HG02885 (cell line): ENCODE measurements around the gene WDSUB1.

Experiments
- ATAC-seq: cut with Tn5 transposase; IDR thresholded peaks from one replicate; pipeline ENCODE4 v1.9.1; 2021; ENCODE audit warnings: mild to moderate bottlenecking; ENCODE audit not compliant: unreplicated experiment, poor library complexity

Gene WDSUB1

DNA sequence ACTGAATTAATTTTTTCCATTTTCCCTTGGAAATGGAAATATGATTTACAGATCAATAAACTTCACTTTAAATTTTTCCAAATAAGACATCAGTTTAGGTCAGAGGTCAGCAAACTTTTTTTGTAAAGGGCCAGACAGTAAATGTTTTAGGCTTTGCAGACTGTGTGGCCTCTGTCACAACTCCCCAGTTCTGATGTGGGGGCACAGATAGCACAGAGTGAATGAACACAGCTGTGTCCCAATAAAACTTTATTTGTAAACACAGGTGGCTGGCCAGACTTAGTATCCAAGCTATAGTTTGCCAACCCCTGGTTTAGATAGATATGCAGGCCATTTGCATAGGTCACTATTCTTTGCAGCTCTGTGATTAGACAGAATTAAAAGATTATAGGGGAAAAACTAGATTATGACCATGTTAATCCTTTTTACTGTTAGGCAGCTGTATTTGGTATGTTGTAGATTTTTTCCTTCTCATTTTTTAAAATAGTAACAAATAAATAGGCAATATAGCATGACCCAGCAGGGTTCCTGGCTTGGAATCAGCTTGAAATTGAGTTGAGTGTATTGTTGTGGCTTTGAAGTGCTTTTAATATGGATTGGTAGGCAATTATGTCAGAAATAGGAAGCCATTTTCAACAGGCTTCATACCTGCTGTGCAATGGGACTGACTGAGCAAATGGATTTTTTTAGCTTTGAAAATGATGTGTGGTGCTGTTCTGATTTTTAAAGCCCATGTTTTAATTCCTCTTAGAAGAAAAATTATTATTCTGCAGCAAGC is 59.7 kb downstream of the WDSUB1 start:
- no peak for ATAC-seq

DNA sequence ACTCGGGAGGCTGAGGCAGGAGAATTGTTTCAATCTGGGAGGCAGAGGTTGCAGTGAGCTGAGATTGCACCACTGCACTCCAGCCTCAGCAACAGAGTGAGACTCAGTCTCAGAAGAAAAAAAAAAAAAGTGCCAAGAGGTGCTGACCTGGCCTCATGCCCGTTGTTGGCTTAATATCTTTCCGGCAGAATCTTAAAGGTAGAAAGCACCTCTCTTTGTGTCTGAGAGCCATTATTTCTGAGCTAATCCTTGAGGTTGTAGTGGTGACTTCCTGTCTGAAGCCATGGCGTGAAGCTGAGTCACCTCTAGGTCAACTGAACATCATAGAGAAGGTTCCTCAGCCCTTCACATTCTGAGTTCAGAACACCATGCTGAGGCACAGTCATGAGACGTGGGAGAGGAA is 60.4 kb downstream of the WDSUB1 start:
- ATAC-seq, result no peak

DNA sequence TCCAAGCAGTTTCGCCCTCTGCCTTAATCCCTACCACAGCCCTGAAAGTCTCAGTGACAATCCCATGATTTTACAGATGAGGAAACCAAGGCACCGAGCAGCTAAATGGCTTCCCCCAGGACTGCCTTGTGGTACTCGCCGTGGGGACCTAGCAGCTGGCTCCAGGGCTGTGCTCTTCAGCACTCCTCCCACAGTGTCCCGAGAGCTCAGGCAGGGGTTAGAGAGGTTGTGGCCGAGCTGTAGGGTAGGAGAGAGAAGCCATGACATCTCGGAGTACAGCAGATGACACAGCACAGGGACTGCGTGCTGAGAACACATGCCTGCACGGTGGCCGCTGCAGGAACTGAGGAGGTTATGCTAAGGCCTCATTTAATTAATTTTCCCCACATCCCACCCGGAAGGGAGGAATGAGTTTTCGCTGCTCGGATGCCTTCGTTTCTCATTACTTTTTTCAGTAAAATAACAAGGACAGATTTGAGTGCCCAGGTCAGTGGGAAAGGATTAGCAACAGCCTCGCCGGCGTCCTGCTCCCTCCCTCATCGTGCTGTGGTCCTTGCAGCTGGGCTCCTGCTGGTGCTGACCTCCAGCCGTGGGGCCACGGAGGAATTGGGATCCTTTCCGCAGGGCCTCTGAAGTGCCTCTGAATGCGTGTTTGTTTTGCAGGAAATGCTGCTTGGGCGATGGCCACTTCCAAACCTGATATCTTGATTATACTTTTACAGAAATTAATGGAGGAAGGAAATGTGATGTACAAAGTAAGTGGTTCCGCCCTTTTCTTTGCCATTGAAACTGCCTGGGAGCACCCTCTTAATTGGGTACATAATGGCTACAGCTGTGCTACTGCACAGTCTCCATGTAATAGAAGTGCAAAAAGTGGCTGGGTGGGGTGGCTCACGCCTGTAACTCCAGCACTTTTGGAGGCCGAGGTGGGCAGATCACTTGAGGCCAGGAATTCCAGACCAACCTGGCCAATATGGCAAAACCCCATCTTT is 61.2 kb downstream of the WDSUB1 start:
- no peak for ATAC-seq

DNA sequence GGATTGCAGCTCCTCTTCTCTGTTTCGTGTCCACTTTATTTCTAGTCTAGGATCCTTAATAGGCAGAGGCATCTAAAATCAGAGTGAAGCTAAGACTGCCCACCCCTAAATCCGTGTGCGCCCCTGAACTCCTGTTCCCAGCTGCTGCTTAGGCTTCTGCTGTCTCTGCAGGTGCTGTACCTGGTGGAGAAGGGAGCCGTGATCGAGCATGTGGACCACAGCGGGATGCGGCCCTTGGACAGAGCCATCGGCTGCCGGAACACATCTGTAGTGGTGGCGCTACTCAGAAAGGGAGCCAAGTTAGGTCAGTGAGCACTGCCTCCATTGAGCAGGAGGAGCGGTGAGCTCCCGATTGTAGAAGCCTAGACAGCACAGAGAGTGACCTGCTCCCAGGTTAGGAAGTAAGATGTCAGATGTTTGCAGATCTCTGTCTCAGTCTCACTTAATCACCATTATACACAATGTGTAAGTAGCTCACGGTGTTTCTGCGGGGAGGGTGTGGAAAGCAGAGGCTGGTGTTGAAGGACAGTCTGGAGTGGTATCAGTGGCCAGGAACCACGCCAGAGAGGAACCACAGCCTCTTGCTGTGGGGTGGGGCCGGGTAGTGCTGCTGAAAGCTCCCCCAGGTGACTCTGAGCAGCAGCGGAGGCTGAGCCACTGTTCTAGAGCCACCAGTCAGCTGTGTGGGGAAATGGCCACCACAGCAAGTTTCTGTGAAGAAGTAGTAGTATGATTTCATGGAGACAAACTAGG is 62.3 kb downstream of the WDSUB1 start:
- ATAC-seq, result no peak

DNA sequence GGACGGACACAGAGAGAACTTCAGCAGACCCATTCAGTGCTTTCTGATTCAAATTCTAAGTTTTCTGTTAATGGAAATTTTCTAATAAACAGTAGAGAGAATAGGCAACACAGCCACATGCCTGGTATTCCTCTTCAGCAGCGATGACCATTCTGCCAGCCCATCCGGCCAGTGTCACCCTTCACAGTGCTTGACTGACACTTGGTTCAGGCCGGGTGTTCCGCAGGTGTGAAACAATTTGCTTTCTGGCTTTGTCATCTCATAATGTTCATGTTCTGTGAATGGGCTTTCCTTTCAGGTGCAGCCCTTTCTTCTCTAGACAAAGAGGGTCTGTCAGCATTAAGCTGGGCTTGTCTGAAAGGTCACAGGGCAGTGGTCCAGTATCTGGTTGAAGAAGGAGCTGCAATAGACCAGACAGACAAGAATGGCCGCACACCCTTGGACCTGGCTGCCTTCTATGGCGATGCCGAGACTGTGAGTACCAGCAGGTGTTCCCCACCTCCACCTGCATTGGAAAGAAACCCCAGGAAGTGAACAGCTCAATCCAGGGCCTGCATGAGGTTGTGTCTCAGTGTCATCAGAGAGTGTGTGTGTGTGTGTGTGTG is 67.0 kb downstream of the WDSUB1 start:
- no peak for ATAC-seq

DNA sequence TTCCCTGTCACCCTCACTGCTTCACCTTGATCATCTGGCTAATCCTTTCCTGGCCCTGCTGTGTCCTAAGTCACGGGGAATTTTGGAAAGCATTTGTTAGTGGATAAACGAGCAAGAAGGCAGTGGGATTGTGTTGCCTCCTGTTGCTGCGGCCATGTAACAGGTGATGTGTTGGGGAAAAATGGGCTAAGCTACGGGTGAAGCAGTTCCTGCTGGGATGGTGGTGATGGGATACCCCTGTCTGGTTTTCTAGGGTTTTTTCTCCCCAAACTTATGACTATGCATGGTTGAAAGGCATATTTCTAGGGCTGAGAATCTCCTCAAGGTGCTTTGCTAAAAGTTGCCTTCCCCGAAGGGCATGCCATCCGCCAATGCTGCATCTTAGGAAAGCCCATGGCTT is 68.1 kb downstream of the WDSUB1 start:
- no peak for ATAC-seq

DNA sequence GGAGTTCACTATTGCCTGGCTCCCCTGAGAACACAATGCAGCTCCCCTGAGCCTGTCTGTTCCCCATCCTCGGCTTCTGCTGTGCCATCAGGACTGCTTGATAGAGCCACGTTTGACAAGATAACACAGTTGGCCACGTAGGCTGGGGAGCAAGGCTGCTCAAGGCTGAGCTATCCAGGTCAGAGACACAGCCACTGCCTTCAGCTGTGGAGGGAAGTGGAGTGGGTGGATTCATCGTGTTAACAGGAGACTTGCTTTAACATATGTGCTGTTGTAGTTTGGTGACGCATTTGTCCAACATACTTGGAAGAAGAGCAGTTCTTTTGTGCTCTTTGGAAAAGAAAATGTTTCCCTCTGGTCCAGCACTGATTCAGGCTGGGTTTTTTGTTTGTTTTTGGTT is 68.8 kb downstream of the WDSUB1 start:
- no peak for ATAC-seq

DNA sequence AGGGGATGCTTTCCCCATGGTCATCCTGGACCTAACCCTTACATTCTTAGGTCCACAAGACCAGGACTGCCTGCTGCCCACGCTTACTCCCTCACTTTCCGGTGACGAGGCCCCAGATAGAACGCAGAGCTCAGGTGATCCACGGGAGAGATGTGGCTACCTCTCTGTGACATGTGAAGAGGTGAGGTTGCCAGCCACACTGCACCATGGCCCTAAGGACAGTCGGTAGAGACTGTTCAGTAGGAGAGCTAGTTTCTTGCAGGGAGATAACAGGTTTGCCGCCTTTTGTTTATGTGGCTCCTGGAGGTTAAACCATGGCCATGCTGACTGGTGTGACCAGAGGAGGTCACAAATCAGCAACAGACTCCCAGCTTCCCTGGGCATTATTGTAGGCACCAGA is 71.4 kb downstream of the WDSUB1 start:
- ATAC-seq, result no peak

DNA sequence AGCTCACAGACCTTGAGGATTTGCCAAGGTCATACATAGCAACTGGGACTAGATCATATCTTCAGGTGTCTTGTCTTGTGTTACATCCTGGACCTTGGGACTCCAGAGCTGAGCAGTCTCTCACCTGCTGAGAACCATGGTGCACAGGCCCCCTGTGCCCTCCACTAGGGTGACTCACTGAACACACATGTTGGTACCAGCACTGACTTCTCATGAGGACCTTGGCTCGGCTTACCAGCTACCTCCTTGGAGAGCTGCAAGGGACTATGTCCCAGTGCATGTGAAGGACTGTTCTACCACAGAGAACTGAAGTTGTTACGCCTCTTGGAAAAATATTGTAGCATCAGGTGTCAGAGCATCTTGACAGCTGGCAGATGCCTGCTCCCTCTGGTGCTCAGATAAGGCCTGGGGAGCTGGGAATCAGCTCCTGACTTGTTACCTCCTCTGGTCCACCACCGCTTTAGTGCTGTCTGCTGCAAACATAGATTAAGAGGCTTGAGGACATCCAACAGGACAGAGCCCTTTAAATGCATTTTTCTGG is 72.1 kb downstream of the WDSUB1 start:
- ATAC-seq, result no peak

DNA sequence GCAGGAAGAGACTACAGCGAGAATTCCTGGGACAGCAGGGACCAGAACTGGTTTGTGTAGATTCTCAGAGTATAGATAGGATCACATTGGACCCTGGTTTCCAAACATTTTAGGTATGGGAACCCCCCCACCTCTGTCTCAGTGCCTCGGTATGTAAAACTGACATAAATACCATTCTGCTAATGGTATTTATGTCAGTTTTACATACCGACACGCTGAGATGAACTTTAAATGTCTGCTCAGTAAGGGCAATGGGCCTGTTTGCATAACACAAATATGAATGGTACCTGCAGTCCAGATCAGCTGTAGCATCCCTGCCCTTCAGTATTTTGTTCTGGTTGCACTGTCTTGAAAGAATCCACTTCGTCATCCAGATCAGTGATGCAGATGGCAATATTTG is 73.2 kb downstream of the WDSUB1 start:
- ATAC-seq, result no peak

DNA sequence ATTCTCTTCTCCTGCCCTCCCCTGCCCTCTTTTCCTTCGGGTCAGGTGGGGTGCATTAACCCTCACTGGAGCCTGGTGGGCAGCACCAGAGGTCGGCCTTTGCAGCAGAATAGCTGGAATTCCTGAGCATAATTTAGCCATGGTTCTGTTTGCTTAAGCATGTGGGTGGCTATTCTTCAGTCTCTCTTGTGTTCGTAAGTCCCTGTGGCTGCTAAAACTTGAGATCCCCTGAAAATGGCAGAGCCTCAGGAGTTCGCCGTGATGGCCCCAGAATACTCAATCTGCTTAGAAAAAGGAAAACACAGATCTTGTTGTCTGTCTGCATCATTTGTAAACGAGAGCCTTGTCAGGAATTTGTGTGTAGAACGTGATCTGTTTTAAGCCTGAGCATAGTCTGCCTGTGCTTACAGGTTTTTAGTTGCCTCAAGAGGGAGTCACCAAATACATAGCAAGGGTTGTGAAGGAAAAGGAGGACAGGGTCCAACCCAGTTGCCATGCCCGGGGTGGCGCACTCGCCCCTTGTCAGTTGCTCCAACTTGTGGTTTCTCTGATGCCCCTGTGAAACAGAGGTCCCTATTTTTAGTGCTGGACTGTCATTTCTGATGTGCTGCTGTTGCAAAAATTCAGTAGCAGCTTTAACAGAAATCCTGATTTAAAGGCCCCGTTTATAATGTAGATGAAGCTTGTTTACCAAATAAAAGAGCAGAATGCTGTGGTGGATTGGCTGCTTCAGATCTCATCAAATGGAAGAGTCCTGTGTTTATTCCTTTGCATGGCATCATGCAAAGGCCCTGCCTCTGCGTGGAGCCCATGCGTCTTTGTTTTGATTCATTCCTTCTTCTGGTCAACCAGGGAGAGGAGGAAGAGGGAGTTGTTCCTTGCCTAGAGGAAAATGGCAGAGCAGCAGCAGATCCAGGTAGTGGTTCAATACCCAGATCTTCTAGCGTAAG is 74.8 kb downstream of the WDSUB1 start:
- no peak for ATAC-seq

DNA sequence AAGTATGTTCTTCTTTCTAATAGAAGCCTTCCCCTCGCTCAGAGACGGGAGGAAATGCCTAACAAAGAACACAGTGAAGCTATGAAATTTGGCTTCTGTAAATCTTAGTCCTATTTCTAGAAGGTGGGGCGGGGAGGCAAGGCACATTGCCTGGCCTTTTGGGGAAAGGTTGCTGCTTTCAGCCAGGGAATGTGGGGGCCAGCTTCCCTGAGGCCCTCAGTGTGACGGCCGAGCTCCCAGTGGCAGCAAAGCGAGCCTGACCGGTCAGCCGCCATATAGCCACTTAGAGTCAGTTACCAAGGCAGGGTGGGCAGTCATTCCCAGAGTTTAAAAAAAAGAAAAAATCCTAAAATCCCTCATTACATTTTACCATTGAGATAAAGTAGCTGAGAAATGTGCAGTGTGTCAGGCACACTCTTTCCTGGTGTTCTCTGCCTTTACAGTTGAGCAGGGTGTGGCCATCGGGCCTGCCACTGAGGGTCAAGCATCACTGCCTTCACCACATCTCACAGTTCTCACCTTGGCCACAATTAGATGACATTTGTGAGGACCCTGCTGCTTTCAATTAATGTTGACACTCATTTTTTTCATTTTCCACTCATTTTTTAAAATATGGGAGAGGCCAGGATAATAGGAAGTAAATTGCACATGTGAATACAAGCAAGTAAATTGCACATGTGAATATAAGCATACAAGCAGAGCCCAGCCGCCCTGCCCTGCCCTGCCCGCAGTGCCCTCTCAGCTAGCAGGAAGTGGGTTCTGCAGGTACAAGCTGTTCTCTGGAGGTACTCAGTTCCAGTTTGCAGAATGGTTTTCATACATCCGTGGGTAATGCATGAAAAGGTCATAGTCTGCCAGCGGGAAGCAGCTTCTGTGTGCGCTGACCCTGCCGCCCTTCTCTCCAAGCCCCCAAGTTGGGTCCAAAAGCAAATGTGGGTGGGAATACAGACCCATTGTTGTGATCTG is 76.9 kb downstream of the WDSUB1 start:
- peak; percentile 62 for ATAC-seq

DNA sequence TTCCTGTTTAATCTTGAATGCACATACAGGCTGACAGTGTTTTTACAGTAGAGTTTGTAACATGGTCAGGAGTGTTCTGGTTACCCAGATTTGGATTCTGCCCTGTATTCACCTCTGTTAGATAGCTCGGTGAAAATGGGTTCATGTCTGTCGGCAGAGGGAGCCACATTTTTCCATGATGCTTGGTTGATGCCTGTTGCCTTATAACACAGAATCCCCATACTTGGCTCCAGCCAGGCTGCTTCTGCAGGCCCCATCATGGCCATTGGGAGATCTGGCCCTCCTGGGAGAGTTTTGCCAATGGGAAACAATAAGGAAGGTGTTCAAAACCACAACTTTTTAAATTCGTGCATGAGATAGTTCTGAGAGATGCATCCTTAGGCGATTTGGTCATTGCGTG is 78.1 kb downstream of the WDSUB1 start:
- no peak for ATAC-seq

DNA sequence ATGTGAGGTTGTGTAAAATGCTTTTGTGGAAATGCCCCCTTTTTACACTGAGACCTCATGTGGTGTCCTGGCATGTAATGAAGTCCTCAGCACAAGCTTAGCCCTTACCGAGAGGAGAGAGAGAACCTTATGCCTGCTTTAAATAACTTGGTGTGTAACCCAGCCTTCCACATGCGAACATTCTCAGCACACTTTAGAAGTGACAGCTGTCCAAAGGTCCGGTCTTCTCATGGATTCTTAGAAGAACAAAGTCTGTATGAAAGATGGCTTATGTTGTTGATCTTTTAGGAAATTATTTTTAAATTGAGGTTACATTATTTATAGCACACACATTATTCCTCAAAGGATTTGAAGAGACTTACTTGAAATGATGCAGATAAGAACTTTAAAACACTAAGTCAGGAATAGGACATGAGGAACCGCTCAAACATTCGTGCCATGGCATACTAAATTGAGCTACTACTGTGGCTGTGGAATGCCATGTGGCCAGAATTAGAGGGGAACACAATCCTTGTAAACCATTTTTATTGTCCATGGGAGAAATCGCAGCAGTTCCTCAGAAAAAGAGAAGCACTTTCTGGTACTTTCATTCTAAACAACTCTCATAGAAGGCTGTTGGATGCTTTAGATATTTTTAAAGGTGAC is 79.6 kb downstream of the WDSUB1 start:
- ATAC-seq, result no peak

DNA sequence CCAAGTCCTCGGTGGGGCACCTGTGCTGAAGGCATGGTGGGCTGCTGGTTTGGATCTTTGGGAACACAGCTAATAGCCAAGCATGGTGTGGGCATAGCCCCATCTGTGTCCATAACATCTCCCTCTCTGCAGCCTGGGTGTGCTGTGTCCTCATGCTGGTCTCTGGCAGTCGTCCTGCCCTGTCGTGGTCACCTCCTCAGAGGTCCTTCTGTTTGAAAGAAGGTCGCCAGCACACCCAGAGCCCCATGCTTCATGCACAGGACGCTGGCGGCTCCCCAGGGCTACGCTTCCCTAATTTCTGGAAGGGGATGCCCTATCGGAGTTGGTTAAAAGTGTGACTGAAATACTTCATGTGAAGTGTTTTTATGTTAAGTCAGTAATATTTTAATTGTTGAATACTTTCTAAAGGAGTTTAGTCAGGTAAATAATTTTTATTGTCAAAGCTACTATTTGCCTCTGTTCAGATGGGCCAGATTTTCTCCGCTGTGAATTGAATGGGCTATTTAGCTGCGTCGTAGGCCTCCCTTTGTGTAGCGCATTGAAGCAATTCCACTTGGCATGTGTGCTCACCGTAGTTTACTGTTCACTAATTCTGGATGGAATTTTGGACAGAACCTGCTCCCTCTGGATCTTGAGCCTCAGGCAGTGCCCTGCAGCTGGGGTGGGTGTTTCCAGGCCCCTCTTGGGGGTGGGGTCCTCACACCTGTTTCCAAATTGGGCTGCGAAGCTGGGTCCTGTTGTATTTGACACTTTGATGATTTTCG is 81.9 kb downstream of the WDSUB1 start:
- no peak for ATAC-seq

DNA sequence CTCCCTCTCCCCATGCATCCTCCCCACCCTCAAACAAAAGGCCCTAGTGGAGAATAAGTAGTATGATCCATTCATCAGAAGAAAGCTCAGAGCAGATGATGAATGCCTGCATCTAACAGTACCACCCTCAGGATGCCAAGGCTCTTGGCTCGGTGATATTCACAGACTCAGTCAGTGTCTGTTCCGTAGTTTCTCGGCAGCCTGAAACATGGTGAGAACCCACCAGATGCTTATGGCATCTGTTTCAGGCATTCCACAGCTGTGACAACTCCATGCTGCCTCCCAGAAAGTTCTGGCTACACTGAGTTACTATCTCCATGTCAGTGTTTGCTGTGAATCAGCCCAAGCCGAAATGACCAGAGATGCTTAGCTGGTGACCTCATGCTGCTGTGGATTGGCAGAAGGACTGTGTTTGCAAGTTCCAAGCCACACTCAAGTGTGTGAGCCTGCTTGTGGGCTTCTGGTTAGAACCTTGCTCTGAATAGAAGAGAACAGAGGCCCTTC is 83.9 kb downstream of the WDSUB1 start:
- ATAC-seq, result no peak
